AG04449 (cell line): Measurements from ENCODE around the gene NSG1.
"Not testable (repeated sequence)": the region's sequence is repeated elsewhere in the genome, so short reads cannot be mapped to it uniquely, and the experiment has no call there.

ENCODE experiments used
- CTCF ChIA-PET: fragments of 350-600 bp; formaldehyde crosslinking; extraction: SDS; loops from one replicate; lab custom pipeline; 2021; ENCODE audit warnings: antibody characterized with exemption; lab: Yijun Ruan, JAX
- POLR2A ChIA-PET: fragments of 400-600, 350-600 bp; formaldehyde crosslinking; extraction: SDS; loops from one replicate; lab custom pipeline; 2020; ENCODE audit warnings: antibody characterized with exemption, inconsistent platforms; lab: Yijun Ruan, JAX
- DNase-seq: peaks from one replicate; pipeline ENCODE4 v3.0.0-alpha.2; 2010; ENCODE audit warnings: low read depth, low spot score
- H3K4me3 ChIP-seq: 2 replicates; pipeline ENCODE4 v1.5.1; 2011; ENCODE audit warnings: low read depth, mild to moderate bottlenecking, control low read depth, low read length
- TF ChIP-seq, protein P1 (sequence below): IDR thresholded peaks from one replicate; pipeline ENCODE4 v1.5.1; 2011; ENCODE audit warnings: mild to moderate bottlenecking, moderate library complexity, low read length, control low read depth, inconsistent platforms; ENCODE audit not compliant: insufficient read depth; ENCODE audit errors: missing control alignments

NSG1 gene

DNA sequence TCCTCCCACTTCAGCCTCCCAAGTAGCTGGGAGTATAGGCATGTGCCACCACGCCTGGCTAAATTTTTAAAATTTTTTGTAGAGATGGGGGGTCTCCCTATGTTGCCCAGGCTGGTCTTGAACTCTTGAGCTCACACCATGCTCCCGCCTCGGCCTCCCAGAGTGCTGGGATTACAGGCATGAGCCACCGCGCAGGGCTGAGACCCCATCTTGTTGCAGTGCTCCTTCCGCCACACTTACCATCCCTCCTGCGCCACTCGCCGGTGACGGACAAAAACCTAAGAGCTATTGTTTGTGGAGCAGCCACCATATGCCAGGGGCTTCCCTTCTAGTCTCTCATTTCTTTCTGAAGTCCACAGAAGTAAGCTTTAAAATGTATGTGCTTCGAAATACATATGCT, 34.5 kb downstream of the NSG1 start:
- no peak overlapping the region for H3K4me3 ChIP-seq
- TF ChIP-seq, protein P1, sequence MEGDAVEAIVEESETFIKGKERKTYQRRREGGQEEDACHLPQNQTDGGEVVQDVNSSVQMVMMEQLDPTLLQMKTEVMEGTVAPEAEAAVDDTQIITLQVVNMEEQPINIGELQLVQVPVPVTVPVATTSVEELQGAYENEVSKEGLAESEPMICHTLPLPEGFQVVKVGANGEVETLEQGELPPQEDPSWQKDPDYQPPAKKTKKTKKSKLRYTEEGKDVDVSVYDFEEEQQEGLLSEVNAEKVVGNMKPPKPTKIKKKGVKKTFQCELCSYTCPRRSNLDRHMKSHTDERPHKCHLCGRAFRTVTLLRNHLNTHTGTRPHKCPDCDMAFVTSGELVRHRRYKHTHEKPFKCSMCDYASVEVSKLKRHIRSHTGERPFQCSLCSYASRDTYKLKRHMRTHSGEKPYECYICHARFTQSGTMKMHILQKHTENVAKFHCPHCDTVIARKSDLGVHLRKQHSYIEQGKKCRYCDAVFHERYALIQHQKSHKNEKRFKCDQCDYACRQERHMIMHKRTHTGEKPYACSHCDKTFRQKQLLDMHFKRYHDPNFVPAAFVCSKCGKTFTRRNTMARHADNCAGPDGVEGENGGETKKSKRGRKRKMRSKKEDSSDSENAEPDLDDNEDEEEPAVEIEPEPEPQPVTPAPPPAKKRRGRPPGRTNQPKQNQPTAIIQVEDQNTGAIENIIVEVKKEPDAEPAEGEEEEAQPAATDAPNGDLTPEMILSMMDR, result no peak
- no peak for DNase-seq
- POLR2A ChIA-PET, result no interaction called here
- CTCF ChIA-PET, result interaction anchor here (0.9 kb wide), 1 partner anchor 9 kb away, joined by 4 read pairs; no protein-coding TSS in a partner anchor

DNA sequence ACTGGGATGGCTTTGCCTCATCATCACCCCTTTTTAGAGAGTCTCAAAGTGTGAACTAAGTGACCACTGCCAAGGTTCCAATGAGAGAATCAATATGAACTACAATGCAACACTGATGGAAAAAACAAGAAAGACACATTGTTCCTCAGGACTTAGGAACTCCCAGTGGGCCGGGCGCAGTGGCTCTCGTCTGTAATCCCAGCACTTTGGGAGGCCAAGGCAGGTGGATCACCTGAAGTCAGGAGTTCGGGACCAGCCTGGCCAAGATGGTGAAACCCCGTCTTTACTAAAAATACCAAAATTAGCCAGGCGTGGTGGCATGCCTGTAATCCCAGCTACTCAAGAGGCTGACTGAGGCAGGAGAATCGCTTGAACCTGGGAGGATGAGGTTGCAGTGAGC, 35.2 kb downstream of the NSG1 start:
- CTCF ChIA-PET, result interaction anchor here (0.8 to 0.9 kb wide), 2 partner anchors 8 to 66 kb away, joined by 3 to 4 read pairs; no protein-coding TSS in a partner anchor
- H3K4me3 ChIP-seq, DNase-seq, POLR2A ChIA-PET: not testable (repeated sequence)

DNA sequence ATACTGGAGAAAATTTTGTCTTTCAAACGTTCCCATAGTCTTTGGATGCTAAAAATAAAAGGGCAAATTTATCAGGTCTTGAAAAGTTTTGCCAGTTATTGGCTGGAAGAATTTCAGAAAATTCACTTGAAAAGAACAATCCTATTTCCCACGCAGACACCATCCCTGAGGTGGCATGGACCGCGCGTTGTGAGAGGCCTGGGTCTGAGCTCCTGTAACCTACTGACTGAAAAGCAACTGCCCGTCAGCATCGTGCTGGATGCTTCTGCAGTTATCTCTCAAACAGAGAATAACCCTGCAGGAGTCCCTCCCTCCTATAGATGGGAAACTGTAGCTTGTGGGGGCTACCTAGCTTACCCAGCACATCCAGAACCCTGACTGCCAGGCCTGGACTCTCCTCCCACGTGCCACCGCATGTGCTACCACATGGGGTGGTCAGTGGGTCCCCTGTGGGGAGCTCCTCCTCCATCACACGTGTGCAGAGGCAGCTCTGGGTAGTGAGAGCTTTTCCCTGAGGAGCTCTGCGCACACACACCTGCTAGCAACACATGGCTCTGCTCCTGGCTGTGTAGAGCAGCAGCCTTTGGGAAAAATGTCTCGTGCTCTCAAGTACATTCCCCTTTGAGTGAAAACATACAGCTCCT, 36.1 kb downstream of the NSG1 start:
- DNase-seq, result no peak
- TF ChIP-seq, protein P1, result no peak
- H3K4me3 ChIP-seq, result no peak overlapping the region
- CTCF ChIA-PET, result interaction anchor here (0.8 kb wide), 1 partner anchor 65 kb away, joined by 3 read pairs; no protein-coding TSS in a partner anchor
- POLR2A ChIA-PET, result interaction anchor here (0.6 kb wide), 1 partner anchor 89 kb away, joined by 3 read pairs; no protein-coding TSS in a partner anchor

- no peak for DNase-seq
- no peak overlapping the region for H3K4me3 ChIP-seq
- POLR2A ChIA-PET, result no interaction called here
- CTCF ChIA-PET, result no interaction called here
- TF ChIP-seq, protein P1, result no peak
These were observed 37.0 kb downstream of the NSG1 start for GRCh38 chr4:4423706-4424498.

DNA sequence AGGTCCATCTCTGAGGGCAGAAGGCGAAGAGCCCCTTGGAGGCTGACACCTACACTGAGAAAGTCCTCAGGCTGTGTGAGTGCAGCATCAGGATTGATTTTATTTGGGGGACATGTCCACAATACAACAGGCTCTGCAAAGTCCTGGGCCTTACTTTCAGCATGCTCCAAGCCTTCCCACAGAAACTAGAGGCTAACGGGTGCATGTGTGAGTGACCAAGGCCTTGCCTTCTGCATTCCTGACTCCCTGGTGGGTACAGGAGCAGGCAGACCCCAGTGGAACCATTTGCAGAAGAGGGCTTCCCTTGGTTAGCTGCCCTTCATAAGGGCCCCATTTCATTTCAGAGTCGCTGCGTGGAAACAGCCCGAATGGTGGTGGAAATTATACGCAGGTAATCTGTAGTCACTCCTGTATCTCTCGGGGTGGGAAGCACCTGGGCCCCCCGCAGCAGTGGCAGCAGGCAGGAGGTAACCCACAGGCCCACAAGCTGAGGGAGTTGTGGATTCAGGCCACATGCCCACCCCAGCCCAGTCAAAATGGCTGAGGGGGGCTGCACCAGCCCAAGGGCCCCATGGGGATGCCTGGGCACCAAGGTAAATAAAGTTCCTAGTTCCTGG, 37.7 kb downstream of the NSG1 start:
- CTCF ChIA-PET, result interaction anchor here (1.6 kb wide), 1 partner anchor 10 kb away, joined by 7 read pairs; no protein-coding TSS in a partner anchor
- POLR2A ChIA-PET, result no interaction called here
- no peak overlapping the region for H3K4me3 ChIP-seq
- TF ChIP-seq, protein P1, result no peak
- DNase-seq, result no peak

- H3K4me3 ChIP-seq, result no peak overlapping the region
- ChIA-PET POLR2A (no interaction called here), CTCF (interaction anchor here (1.1 to 1.6 kb wide), 4 partner anchors 8 to 169 kb away, joined by 3 to 7 read pairs (median 4); no protein-coding TSS in a partner anchor)
- DNase-seq, result no peak
- TF ChIP-seq, protein P1, result no peak
These were observed 38.3 kb downstream of the NSG1 start for GRCh38 chr4:4425119-4425690.
